ENCODE data around the gene USP11.

DNA sequence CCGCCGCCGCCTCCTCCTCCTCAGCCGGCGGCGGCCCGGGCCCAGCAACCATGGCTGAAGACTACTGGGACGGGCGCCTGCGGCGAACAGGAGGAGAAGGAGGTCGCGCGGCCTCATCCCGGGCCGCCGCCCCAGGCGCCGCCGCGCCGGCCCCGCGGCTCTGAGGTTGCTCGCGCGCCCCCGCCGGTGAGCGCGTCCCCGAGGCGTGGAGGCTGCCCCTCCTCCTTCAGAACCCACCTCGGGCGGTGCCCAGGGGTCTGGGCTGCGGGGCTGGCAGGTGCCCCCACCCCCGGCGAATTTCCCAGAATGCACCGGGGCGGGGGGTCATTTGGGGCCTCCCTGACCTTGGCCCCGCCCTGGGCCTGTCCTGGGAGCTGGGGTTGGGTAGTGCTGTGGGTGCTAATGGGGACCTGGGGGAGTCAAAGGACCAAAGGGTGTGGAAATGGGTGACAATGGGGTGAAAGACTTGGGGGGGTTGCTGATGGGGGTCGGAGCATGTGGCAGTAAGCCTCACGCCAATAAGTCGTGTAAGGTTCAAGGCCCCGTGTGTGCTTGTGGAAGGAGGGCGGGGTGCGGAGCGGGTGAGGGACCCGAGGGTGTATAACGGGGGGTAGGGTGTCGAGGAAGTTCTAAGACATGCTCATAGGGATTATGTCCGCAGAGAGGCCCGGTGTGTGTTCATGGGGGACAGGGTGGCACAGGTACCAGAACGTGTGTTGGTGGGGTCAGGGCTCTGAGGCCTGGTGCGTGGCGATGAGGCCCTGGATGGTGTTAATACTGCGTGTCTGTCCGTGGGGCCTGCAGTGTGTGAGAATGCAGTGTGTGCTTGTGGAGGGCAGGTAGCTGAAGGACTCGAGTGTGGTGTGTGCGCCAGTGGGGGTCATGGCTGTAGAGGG lies 13.6 kb upstream of the USP11 start:
- no peak for TF ChIP-seq POLR2AphosphoS5 (IDR thresholded peaks at IDR 0.05)
- TF ChIP-seq POLR2A (IDR thresholded peaks at IDR 0.05) = no peak
- TF ChIP-seq CTCF (IDR thresholded peaks at IDR 0.05 in 8 of 11, conservative IDR thresholded peaks at IDR 0.05 in 3 of 11) = no peak
